ENCODE data around the gene HTR3E.

Gene HTR3E

DNA sequence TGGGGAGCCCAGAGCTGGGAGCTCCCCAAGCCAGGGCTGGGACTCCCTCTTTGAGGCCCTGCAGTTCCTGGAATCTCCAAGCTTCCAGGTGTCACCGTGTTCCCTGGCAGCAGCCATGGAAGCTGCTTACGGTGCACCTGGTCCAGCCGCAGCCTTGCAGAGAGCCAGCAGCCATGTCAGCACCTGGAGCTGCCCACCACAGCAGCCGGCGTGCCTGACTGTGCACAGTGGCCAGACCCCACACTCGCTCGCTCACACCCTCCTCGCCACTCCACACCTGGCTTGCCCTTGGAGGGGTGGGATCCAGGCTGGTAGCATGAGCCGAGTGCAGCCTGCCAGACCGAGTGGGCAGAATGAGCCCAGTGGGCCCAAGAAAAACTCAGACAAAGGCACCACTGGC, 14.8 kb upstream of the HTR3E start:
- TF ChIP-seq, protein P1, sequence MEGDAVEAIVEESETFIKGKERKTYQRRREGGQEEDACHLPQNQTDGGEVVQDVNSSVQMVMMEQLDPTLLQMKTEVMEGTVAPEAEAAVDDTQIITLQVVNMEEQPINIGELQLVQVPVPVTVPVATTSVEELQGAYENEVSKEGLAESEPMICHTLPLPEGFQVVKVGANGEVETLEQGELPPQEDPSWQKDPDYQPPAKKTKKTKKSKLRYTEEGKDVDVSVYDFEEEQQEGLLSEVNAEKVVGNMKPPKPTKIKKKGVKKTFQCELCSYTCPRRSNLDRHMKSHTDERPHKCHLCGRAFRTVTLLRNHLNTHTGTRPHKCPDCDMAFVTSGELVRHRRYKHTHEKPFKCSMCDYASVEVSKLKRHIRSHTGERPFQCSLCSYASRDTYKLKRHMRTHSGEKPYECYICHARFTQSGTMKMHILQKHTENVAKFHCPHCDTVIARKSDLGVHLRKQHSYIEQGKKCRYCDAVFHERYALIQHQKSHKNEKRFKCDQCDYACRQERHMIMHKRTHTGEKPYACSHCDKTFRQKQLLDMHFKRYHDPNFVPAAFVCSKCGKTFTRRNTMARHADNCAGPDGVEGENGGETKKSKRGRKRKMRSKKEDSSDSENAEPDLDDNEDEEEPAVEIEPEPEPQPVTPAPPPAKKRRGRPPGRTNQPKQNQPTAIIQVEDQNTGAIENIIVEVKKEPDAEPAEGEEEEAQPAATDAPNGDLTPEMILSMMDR (conservative IDR thresholded peaks at IDR 0.05), result no peak
- no peak overlapping the region for H3K27ac ChIP-seq

GRCh38 chr3:184082465-184082864, 14.4 kb upstream of the HTR3E start:
- TF ChIP-seq, protein P1 (conservative IDR thresholded peaks at IDR 0.05), result no peak
- no peak overlapping the region for H3K27ac ChIP-seq

GRCh38 chr3:184085389-184085852, 11.4 kb upstream of the HTR3E start:
- TF ChIP-seq, protein P1 (conservative IDR thresholded peaks at IDR 0.05), result no peak
- H3K27ac ChIP-seq, result no peak overlapping the region

GRCh38 chr3:184092199-184092598, 4.7 kb upstream of the HTR3E start:
- TF ChIP-seq, protein P1 (conservative IDR thresholded peaks at IDR 0.05), result no peak
- H3K27ac ChIP-seq, result no peak overlapping the region

DNA sequence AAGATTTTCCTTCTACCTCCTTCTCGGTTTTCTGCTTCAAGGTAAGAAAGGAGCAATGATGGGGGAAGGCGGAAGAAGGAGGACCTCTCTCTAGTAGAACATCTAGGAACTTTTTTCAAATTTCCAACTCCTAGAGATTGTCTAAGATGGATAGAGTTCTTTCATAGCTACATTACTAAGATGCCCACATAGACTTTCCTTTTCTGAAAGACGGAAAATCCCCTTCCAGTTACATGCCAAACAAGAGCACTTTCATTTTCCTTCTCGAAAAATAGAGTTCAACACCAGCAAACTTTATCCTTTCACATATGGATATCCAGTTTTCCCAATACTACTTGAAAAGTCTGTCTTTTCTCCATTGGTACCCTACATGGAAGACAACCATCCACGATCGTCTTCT, 692 bp downstream of the HTR3E start:
- TF ChIP-seq, protein P1 (conservative IDR thresholded peaks at IDR 0.05), result no peak

GRCh38 chr3:184099806-184100686, 3.2 kb downstream of the HTR3E start:
- no peak overlapping the region for H3K27ac ChIP-seq
- TF ChIP-seq, protein P1 (conservative IDR thresholded peaks at IDR 0.05), result no peak

More for the DNA sequence above, 692 bp downstream of the HTR3E start:
- no peak overlapping the region for H3K27ac ChIP-seq

DNA sequence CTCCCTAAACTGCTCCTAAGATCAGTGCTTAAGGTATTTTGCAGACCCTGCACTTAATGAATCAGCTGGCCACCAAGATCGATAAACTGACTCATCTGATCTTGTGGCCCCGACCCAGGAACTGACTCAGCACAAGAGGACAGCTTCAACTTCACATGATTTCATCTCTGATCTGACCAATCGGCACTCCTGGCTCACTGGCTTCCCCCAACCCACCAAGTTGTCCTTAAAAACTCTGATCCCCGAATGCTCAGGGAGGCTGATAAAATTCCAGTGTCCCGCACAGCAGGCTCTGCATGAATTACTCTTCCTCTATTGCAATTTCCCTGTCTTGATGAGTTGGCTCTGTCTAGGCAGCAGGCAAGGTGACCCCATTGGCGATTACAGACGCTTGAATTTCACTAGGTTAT, 13.5 kb downstream of the HTR3E start:
- H3K27ac ChIP-seq, result no peak overlapping the region
- TF ChIP-seq, protein P1 (conservative IDR thresholded peaks at IDR 0.05), result no peak
